ENCODE data around the gene ARMC5.

GRCh38 chr16:31420037-31420436, 39.3 kb upstream of the ARMC5 start:
- TF ChIP-seq, protein P1, sequence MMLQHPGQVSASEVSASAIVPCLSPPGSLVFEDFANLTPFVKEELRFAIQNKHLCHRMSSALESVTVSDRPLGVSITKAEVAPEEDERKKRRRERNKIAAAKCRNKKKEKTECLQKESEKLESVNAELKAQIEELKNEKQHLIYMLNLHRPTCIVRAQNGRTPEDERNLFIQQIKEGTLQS (CRISPR knock-in tag; conservative IDR thresholded peaks at IDR 0.05): no peak
- TF ChIP-seq NR2C2 (CRISPR knock-in tag; IDR thresholded peaks at IDR 0.05): no peak
- no peak for TF ChIP-seq TEAD4 (CRISPR knock-in tag; IDR thresholded peaks at IDR 0.05)
